ENCODE results near the gene SPATA33.

SPATA33 gene

GRCh38 chr16:89638455-89638854, 19.2 kb upstream of the SPATA33 start:
- Histone ChIP-seq H3K9me3 (ENCODE audit: low read length) (no peaks in the 10 kb centered on the region), H3K4me3 (ENCODE audit: low read length) (no peak overlapping the region), H3K4me1 (ENCODE audit: insufficient read depth, low read length) (peaks cover 10% of the 10 kb centered on the region), H3K36me3 (ENCODE audit: insufficient read depth, low read length) (no peaks in the 10 kb centered on the region), H2AFZ (ENCODE audit: low read depth, low read length) (no peak overlapping the region), H3K27me3 (ENCODE audit: insufficient read depth, low read length) (peaks cover 10% of the 10 kb centered on the region)

GRCh38 chr16:89639385-89639784, 18.3 kb upstream of the SPATA33 start:
- Histone ChIP-seq H3K27me3 (ENCODE audit: insufficient read depth, low read length) (peaks cover 8% of the 10 kb centered on the region), H3K4me3 (ENCODE audit: low read length) (no peak overlapping the region), H3K36me3 (ENCODE audit: insufficient read depth, low read length) (peaks cover 5% of the 10 kb centered on the region), H2AFZ (ENCODE audit: low read depth, low read length) (no peak overlapping the region), H3K9me3 (ENCODE audit: low read length) (no peaks in the 10 kb centered on the region), H3K4me1 (ENCODE audit: insufficient read depth, low read length) (peaks cover 10% of the 10 kb centered on the region)

GRCh38 chr16:89641458-89642119, 16.0 kb upstream of the SPATA33 start:
- no peaks in the 10 kb centered on the region for H3K27me3 ChIP-seq (ENCODE audit: insufficient read depth, low read length)
- H3K4me1 ChIP-seq (ENCODE audit: insufficient read depth, low read length), result peaks cover 10% of the 10 kb centered on the region
- H3K36me3 ChIP-seq (ENCODE audit: insufficient read depth, low read length), result peaks cover 27% of the 10 kb centered on the region
- no peaks in the 10 kb centered on the region for H3K9me3 ChIP-seq (ENCODE audit: low read length)
- no peak overlapping the region for H3K4me3 ChIP-seq (ENCODE audit: low read length)
- no peak overlapping the region for H2AFZ ChIP-seq (ENCODE audit: low read depth, low read length)

- Histone ChIP-seq H3K36me3 (ENCODE audit: insufficient read depth, low read length) (peaks cover 33% of the 10 kb centered on the region), H3K4me3 (ENCODE audit: low read length) (no peak overlapping the region), H2AFZ (ENCODE audit: low read depth, low read length) (no peak overlapping the region), H3K9me3 (ENCODE audit: low read length) (no peaks in the 10 kb centered on the region), H3K27me3 (ENCODE audit: insufficient read depth, low read length) (no peaks in the 10 kb centered on the region), H3K4me1 (ENCODE audit: insufficient read depth, low read length) (peaks cover 10% of the 10 kb centered on the region)
Measured at GRCh38 chr16:89642574-89642973, 15.1 kb upstream of the SPATA33 start.

GRCh38 chr16:89643769-89644300, 13.8 kb upstream of the SPATA33 start:
- Histone ChIP-seq H3K4me1 (ENCODE audit: insufficient read depth, low read length) (peaks cover 10% of the 10 kb centered on the region), H2AFZ (ENCODE audit: low read depth, low read length) (no peak overlapping the region), H3K27me3 (ENCODE audit: insufficient read depth, low read length) (no peaks in the 10 kb centered on the region), H3K4me3 (ENCODE audit: low read length) (no peak overlapping the region), H3K36me3 (ENCODE audit: insufficient read depth, low read length) (peaks cover 37% of the 10 kb centered on the region), H3K9me3 (ENCODE audit: low read length) (no peaks in the 10 kb centered on the region)

- peaks cover 9% of the 10 kb centered on the region for H3K4me1 ChIP-seq (ENCODE audit: insufficient read depth, low read length)
- H3K36me3 ChIP-seq (ENCODE audit: insufficient read depth, low read length), result peaks cover 46% of the 10 kb centered on the region
- H3K4me3 ChIP-seq (ENCODE audit: low read length), result no peak overlapping the region
Measured at GRCh38 chr16:89645122-89645521, 12.5 kb upstream of the SPATA33 start.

GRCh38 chr16:89646270-89646669, 11.4 kb upstream of the SPATA33 start:
- Histone ChIP-seq H3K9me3 (ENCODE audit: low read length) (no peaks in the 10 kb centered on the region), H3K4me1 (ENCODE audit: insufficient read depth, low read length) (no peaks in the 10 kb centered on the region), H3K4me3 (ENCODE audit: low read length) (no peak overlapping the region), H2AFZ (ENCODE audit: low read depth, low read length) (no peak overlapping the region), H3K27me3 (ENCODE audit: insufficient read depth, low read length) (no peaks in the 10 kb centered on the region), H3K36me3 (ENCODE audit: insufficient read depth, low read length) (peaks cover 51% of the 10 kb centered on the region)

More at GRCh38 chr16:89645122-89645521, 12.5 kb upstream of the SPATA33 start:
- Histone ChIP-seq H3K27me3 (ENCODE audit: insufficient read depth, low read length) (no peaks in the 10 kb centered on the region), H2AFZ (ENCODE audit: low read depth, low read length) (no peak overlapping the region), H3K9me3 (ENCODE audit: low read length) (no peaks in the 10 kb centered on the region)

- Histone ChIP-seq H3K4me1 (ENCODE audit: insufficient read depth, low read length) (no peaks in the 10 kb centered on the region), H3K27me3 (ENCODE audit: insufficient read depth, low read length) (no peaks in the 10 kb centered on the region), H3K9me3 (ENCODE audit: low read length) (no peaks in the 10 kb centered on the region), H3K4me3 (ENCODE audit: low read length) (no peak overlapping the region), H3K36me3 (ENCODE audit: insufficient read depth, low read length) (peaks cover 58% of the 10 kb centered on the region), H2AFZ (ENCODE audit: low read depth, low read length) (no peak overlapping the region)
Measured at GRCh38 chr16:89646906-89647305, 10.7 kb upstream of the SPATA33 start.

- Histone ChIP-seq H3K36me3 (ENCODE audit: insufficient read depth, low read length) (peaks cover 45% of the 10 kb centered on the region), H3K27me3 (ENCODE audit: insufficient read depth, low read length) (no peaks in the 10 kb centered on the region), H3K9me3 (ENCODE audit: low read length) (no peaks in the 10 kb centered on the region), H3K4me3 (ENCODE audit: low read length) (no peak overlapping the region), H3K4me1 (ENCODE audit: insufficient read depth, low read length) (peaks cover 4% of the 10 kb centered on the region), H2AFZ (ENCODE audit: low read depth, low read length) (no peak overlapping the region)
Measured at GRCh38 chr16:89651584-89651983, 6.1 kb upstream of the SPATA33 start.

GRCh38 chr16:89653656-89654295, 3.9 kb upstream of the SPATA33 start:
- Histone ChIP-seq H3K9me3 (ENCODE audit: low read length) (no peaks in the 10 kb centered on the region), H3K4me1 (ENCODE audit: insufficient read depth, low read length) (peaks cover 8% of the 10 kb centered on the region), H3K4me3 (ENCODE audit: low read length) (no peak overlapping the region), H2AFZ (ENCODE audit: low read depth, low read length) (no peak overlapping the region), H3K36me3 (ENCODE audit: insufficient read depth, low read length) (peaks cover 35% of the 10 kb centered on the region), H3K27me3 (ENCODE audit: insufficient read depth, low read length) (no peaks in the 10 kb centered on the region)

- Histone ChIP-seq H3K4me3 (ENCODE audit: low read length) (no peak overlapping the region), H3K4me1 (ENCODE audit: insufficient read depth, low read length) (peaks cover 13% of the 10 kb centered on the region), H3K27me3 (ENCODE audit: insufficient read depth, low read length) (no peaks in the 10 kb centered on the region), H3K36me3 (ENCODE audit: insufficient read depth, low read length) (peaks cover 32% of the 10 kb centered on the region), H2AFZ (ENCODE audit: low read depth, low read length) (no peak overlapping the region), H3K9me3 (ENCODE audit: low read length) (no peaks in the 10 kb centered on the region)
Measured at GRCh38 chr16:89655062-89655643, 2.5 kb upstream of the SPATA33 start.

GRCh38 chr16:89656435-89657121, 1.1 kb upstream of the SPATA33 start:
- Histone ChIP-seq H3K4me1 (ENCODE audit: insufficient read depth, low read length) (peaks cover 13% of the 10 kb centered on the region), H2AFZ (ENCODE audit: low read depth, low read length) (no peak overlapping the region), H3K36me3 (ENCODE audit: insufficient read depth, low read length) (peaks cover 38% of the 10 kb centered on the region), H3K27me3 (ENCODE audit: insufficient read depth, low read length) (no peaks in the 10 kb centered on the region), H3K9me3 (ENCODE audit: low read length) (peaks cover 3% of the 10 kb centered on the region), H3K4me3 (ENCODE audit: low read length) (peak overlapping the region; percentile 92)
